IMR-90 (cell line): ENCODE measurements around the gene APH1A. TPM values are rescaled to one million over a fixed set of nuclear protein-coding genes. Genes with fewer than 3 reads are reported as not detected.

Source experiments
- ATAC-seq: fragments of 200-7000 bp; cut with Tn5 transposase; 2 replicates; pipeline ENCODE4 v1.9.1; 2020; ENCODE audit warnings: low read depth, mild to moderate bottlenecking, moderate library complexity
- BruUV-seq: library from RNA; stranded (reverse); fragments of 400-500 nt; replicated peaks from 2 replicates; lab custom pipeline; 2021; lab: Mats Ljungman, UMichigan
- CTCF ChIA-PET: fragments of 300-600 bp; formaldehyde crosslinking; extraction: SDS; loops from one replicate; lab custom pipeline; 2021; ENCODE audit warnings: antibody characterized with exemption; lab: Yijun Ruan, JAX
- POLR2A ChIA-PET: fragments of 300-600 bp; sonication (Branson Sonifier 250); formaldehyde crosslinking; loops from one replicate; lab custom pipeline; 2022; ENCODE audit warnings: antibody characterized with exemption; ENCODE audit not compliant: unreplicated experiment; lab: Charles Lee
- DNase-seq: peaks from one replicate; pipeline ENCODE4 v3.0.0; 2013
- H2AFZ ChIP-seq: replicated peaks from 2 replicates; pipeline ENCODE3; 2013; ENCODE audit warnings: low read length, mild to moderate bottlenecking; ENCODE audit not compliant: poor library complexity
- H2AK5ac ChIP-seq: 2 replicates; pipeline ENCODE4 v1.6.1; 2013; ENCODE audit warnings: low read depth, low read length, inconsistent platforms
- H2AK9ac ChIP-seq: replicated peaks from 2 replicates; pipeline ENCODE3; 2013; ENCODE audit warnings: mild to moderate bottlenecking, low read depth, low read length, moderate library complexity; ENCODE audit not compliant: poor library complexity
- H2BK120ac ChIP-seq: 2 replicates; pipeline ENCODE4 v1.6.1; 2013; ENCODE audit warnings: low read depth, low read length, inconsistent platforms
- H2BK15ac ChIP-seq: 3 replicates; pipeline ENCODE4 v1.6.1; 2013; ENCODE audit warnings: low read depth, low read length, inconsistent platforms
- H2BK20ac ChIP-seq: 2 replicates; pipeline ENCODE4 v1.6.1; 2013; ENCODE audit warnings: low read depth, mild to moderate bottlenecking, inconsistent platforms, low read length, moderate library complexity
- H2BK5ac ChIP-seq: 2 replicates; pipeline ENCODE4 v1.6.1; 2013; ENCODE audit warnings: mild to moderate bottlenecking, low read depth, low read length, inconsistent platforms; ENCODE audit not compliant: poor library complexity, severe bottlenecking
- H3K14ac ChIP-seq: replicated peaks from 2 replicates; pipeline ENCODE4 v1.6.1; 2013; ENCODE audit warnings: low read depth, low read length, inconsistent platforms
- H3K18ac ChIP-seq: 2 replicates; pipeline ENCODE4 v1.6.1; 2013; ENCODE audit warnings: low read depth, low read length, control low read depth
- H3K23ac ChIP-seq: 2 replicates; pipeline ENCODE4 v1.6.1; 2013; ENCODE audit warnings: low read depth, low read length, inconsistent platforms
- H3K27ac ChIP-seq: 2 replicates; pipeline ENCODE4 v1.5.1; 2013; ENCODE audit warnings: mild to moderate bottlenecking, control low read depth, low read length; ENCODE audit not compliant: insufficient read depth
- H3K27me3 ChIP-seq: 2 replicates; pipeline ENCODE4 v1.6.1; 2013; ENCODE audit warnings: low read length; ENCODE audit not compliant: control insufficient read depth, insufficient read depth
- H3K36me3 ChIP-seq: 2 replicates; pipeline ENCODE4 v1.6.1; 2013; ENCODE audit warnings: low read length, mixed read lengths; ENCODE audit not compliant: control insufficient read depth, insufficient read depth
- H3K4ac ChIP-seq: 2 replicates; pipeline ENCODE4 v1.6.1; 2013; ENCODE audit warnings: low read depth, low read length, inconsistent platforms
- H3K4me1 ChIP-seq: 2 replicates; pipeline ENCODE4 v1.6.1; 2013; ENCODE audit warnings: low read length, mixed read lengths; ENCODE audit not compliant: control insufficient read depth, insufficient read depth
- H3K4me2 ChIP-seq: 2 replicates; pipeline ENCODE4 v1.6.1; 2013; ENCODE audit warnings: low read depth, mild to moderate bottlenecking, control low read depth, low read length, moderate library complexity
- H3K4me3 ChIP-seq: 2 replicates; pipeline ENCODE4 v1.5.1; 2013; ENCODE audit warnings: low read depth, mild to moderate bottlenecking, control low read depth, low read length, moderate library complexity; ENCODE audit not compliant: insufficient read depth
- H3K56ac ChIP-seq: 2 replicates; pipeline ENCODE4 v1.6.1; 2013; ENCODE audit warnings: low read length, inconsistent platforms; ENCODE audit not compliant: insufficient read depth; ENCODE audit errors: extremely low read depth
- H3K79me1 ChIP-seq, 2 experiments: 2 replicates each; pipeline ENCODE4 v1.6.1; 2013; ENCODE audit warnings: low read length in 2 of 2, inconsistent platforms in 1 of 2, low read depth in 1 of 2
- H3K9ac ChIP-seq: 2 replicates; pipeline ENCODE4 v1.6.1; 2013; ENCODE audit warnings: low read depth, low read length, control low read depth
- H3K9me1 ChIP-seq: 2 replicates; pipeline ENCODE4 v1.6.1; 2013; ENCODE audit warnings: low read length, inconsistent platforms; ENCODE audit not compliant: insufficient read depth
- H3K9me3 ChIP-seq: 2 replicates; pipeline ENCODE4 v1.6.1; 2013; ENCODE audit warnings: low read length; ENCODE audit not compliant: control insufficient read depth, insufficient read depth
- H4K20me1 ChIP-seq: 2 replicates; pipeline ENCODE4 v1.6.1; 2013; ENCODE audit warnings: low read length, inconsistent platforms; ENCODE audit not compliant: insufficient read depth
- H4K5ac ChIP-seq: 2 replicates; pipeline ENCODE4 v1.6.1; 2013; ENCODE audit warnings: mild to moderate bottlenecking, low read depth, low read length, control low read depth
- H4K8ac ChIP-seq, 2 experiments: 2 replicates each; pipeline ENCODE4 v1.6.1; 2013; ENCODE audit warnings: low read depth in 2 of 2, low read length in 2 of 2, control low read depth in 1 of 2, inconsistent platforms in 1 of 2
- H4K91ac ChIP-seq: 2 replicates; pipeline ENCODE4 v1.6.1; 2013; ENCODE audit warnings: low read depth, low read length, inconsistent platforms; ENCODE audit not compliant: insufficient read depth
- POLR2A ChIP-seq: IDR thresholded peaks from 2 replicates; pipeline ENCODE4 v1.6.1; 2012; ENCODE audit warnings: mild to moderate bottlenecking, low read depth, low read length
- WGBS, 2 experiments: methylation state at CpG; one replicate each; pipeline versions ENCODE4 v1.1.5 to v1.1.7; 2013; ENCODE audit warnings: missing lambda C conversion rate in 2 of 2; ENCODE audit not compliant: insufficient read length in 1 of 2; ENCODE audit errors: extremely low coverage in 2 of 2; 5-methylcytosine and 5-hydroxymethylcytosine counted together
- dilution Hi-C: fragments of 300-500 bp; cut with HindIII; formaldehyde crosslinking; loops from one replicate; pipeline ENCODE4 v1.14.3; 2018; ENCODE audit warnings: low sequenced_read_pairs; ENCODE audit not compliant: unreplicated experiment
- in situ Hi-C: fragments of 300-500 bp; cut with MboI; formaldehyde crosslinking; loops from 3 replicates; pipeline ENCODE4 v1.14.3; 2019; ENCODE audit warnings: low sequenced_read_pairs, inconsistent platforms, mixed read lengths
- intact Hi-C: fragments of 100-400 bp; cut with micrococcal nuclease; formaldehyde crosslinking; loops from 2 replicates; pipeline ENCODE4 v1.10.0; 2022
- polyA plus RNA-seq, 3 experiments: library from polyadenylated mRNA; depleted of rRNA; stranded (reverse); fragments of >200 nt; gene quantifications; 2 replicates each; pipeline ENCODE4 v1.2.3, GENCODE V29; 2012; ENCODE audit warnings: low replicate concordance in 1 of 3
- total RNA-seq: library from RNA; depleted of rRNA; stranded (reverse); fragments of >200 nt; gene quantifications from 2 replicates; pipeline ENCODE4 v1.2.3, GENCODE V29; 2012

The APH1A gene
- total and polyA plus RNA-seq, 2 of the 4 experiments (the other 2 are of a cell fraction) = 62.0 to 94.2 TPM

DNA sequence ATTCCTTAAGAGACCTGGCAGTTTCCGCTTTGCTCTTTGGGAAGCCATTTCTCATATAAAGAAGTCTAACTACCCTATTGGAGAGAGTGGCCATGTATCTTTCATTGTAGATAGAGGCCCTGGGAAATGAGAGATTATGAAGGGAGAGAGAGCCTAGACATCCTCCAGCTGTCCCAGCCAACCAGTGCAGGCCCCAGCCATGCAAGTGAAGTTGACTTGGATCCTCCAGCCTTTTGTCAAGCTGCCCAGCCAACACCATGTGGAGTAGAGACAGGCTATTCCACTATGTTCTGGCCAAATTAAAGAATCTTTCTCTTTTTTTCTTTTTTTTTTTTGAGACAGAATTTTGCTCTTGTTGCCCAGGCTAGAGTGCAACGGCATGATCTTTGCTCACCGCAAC is 25.8 kb downstream of the APH1A start:
- POLR2A ChIA-PET = no interaction called here
- H3K4me2 ChIP-seq = no peak overlapping the region
- H2BK120ac ChIP-seq = no peak overlapping the region
- no peak overlapping the region for H2BK20ac ChIP-seq
- no peak overlapping the region for H4K8ac ChIP-seq
- no peak overlapping the region for H3K4ac ChIP-seq
- H3K14ac ChIP-seq = no peak overlapping the region
- ATAC-seq (no peak), DNase-seq (no peak)
- dilution Hi-C loops (no loop called here), intact Hi-C loops (no loop called here), in situ Hi-C loops (no loop called here)
- H3K9ac ChIP-seq = no peak overlapping the region
- TF ChIP-seq POLR2A = no peak
- H2AFZ ChIP-seq = no peak overlapping the region
- no peaks in the 10 kb centered on the region for H3K79me1 ChIP-seq
- H4K5ac ChIP-seq = no peak overlapping the region
- H3K4me3 ChIP-seq = no peak overlapping the region
- H2BK5ac ChIP-seq = no peak overlapping the region
- WGBS, 2 experiments = no CpG with 5 or more reads among the region's 3 CpGs
- no peaks in the 10 kb centered on the region for H3K9me1 ChIP-seq
- H3K36me3 ChIP-seq = no peaks in the 10 kb centered on the region
- H2AK5ac ChIP-seq = no peak overlapping the region
- H4K91ac ChIP-seq = no peak overlapping the region
- H3K4me1 ChIP-seq = no peaks in the 10 kb centered on the region
- no peaks in the 10 kb centered on the region; the same call in 1 of the 2 replicates for H3K27me3 ChIP-seq
- no peak overlapping the region for H3K27ac ChIP-seq
- H2BK15ac ChIP-seq = no peak overlapping the region
- no peak overlapping the region for H3K23ac ChIP-seq
- no peak overlapping the region for H3K56ac ChIP-seq
- no peak overlapping the region for H2AK9ac ChIP-seq
- no TSS peak for BruUV-seq
- CTCF ChIA-PET = no interaction called here
- H3K18ac ChIP-seq = no peak overlapping the region
- no peaks in the 10 kb centered on the region for H3K9me3 ChIP-seq
- no peaks in the 10 kb centered on the region for H4K20me1 ChIP-seq
